GM18861 (cell line): ENCODE measurements around the gene CACNA1E.

ENCODE experiments used
- ATAC-seq: cut with Tn5 transposase; IDR thresholded peaks from one replicate; pipeline ENCODE4 v1.9.1; 2021; ENCODE audit not compliant: unreplicated experiment

The CACNA1E gene

GRCh38 chr1:181626279-181626938, 143.1 kb downstream of the CACNA1E start:
- ATAC-seq: no peak

GRCh38 chr1:181630398-181630797, 147.1 kb downstream of the CACNA1E start:
- ATAC-seq: no peak

GRCh38 chr1:181630838-181631237, 147.5 kb downstream of the CACNA1E start:
- no peak for ATAC-seq

GRCh38 chr1:181632492-181632891, 149.2 kb downstream of the CACNA1E start:
- ATAC-seq: no peak

GRCh38 chr1:181632960-181633359, 149.6 kb downstream of the CACNA1E start:
- ATAC-seq: no peak

- no peak for ATAC-seq
Measured at GRCh38 chr1:181635110-181635509, 151.8 kb downstream of the CACNA1E start.

GRCh38 chr1:181637998-181638397, 154.7 kb downstream of the CACNA1E start:
- no peak for ATAC-seq

GRCh38 chr1:181640956-181641355, 157.6 kb downstream of the CACNA1E start:
- no peak for ATAC-seq

GRCh38 chr1:181643631-181644030, 160.3 kb downstream of the CACNA1E start:
- ATAC-seq: no peak

GRCh38 chr1:181645171-181645570, 161.9 kb downstream of the CACNA1E start:
- no peak for ATAC-seq

GRCh38 chr1:181646710-181647109, 163.4 kb downstream of the CACNA1E start:
- no peak for ATAC-seq

GRCh38 chr1:181647314-181648035, 164.2 kb downstream of the CACNA1E start:
- no peak for ATAC-seq

- no peak for ATAC-seq
Measured at GRCh38 chr1:181651276-181651675, 168.0 kb downstream of the CACNA1E start.

GRCh38 chr1:181655756-181656155, 172.4 kb downstream of the CACNA1E start:
- ATAC-seq: no peak

- ATAC-seq: no peak
Measured at GRCh38 chr1:181656491-181656890, 173.2 kb downstream of the CACNA1E start.

- no peak for ATAC-seq
Measured at GRCh38 chr1:181658581-181658980, 175.3 kb downstream of the CACNA1E start.

GRCh38 chr1:181659321-181659957, 176.1 kb downstream of the CACNA1E start:
- no peak for ATAC-seq

GRCh38 chr1:181660621-181661020, 177.3 kb downstream of the CACNA1E start:
- ATAC-seq: no peak

- no peak for ATAC-seq
Measured at GRCh38 chr1:181661569-181661968, 178.3 kb downstream of the CACNA1E start.

- ATAC-seq: no peak
Measured at GRCh38 chr1:181662606-181663005, 179.3 kb downstream of the CACNA1E start.

GRCh38 chr1:181664543-181664942, 181.2 kb downstream of the CACNA1E start:
- ATAC-seq: no peak

- ATAC-seq: no peak
Measured at GRCh38 chr1:181669246-181669645, 185.9 kb downstream of the CACNA1E start.
